DMS53 treated with DMSO at 0.1 percent for 48 hours (cell line): ENCODE data around the gene RNF40.

Experiments used
- DNase-seq: peaks from one replicate; lab custom pipeline; 2025; ENCODE audit not compliant: unreplicated experiment; lab: John Stamatoyannopoulos, UW

The RNF40 gene

DNA sequence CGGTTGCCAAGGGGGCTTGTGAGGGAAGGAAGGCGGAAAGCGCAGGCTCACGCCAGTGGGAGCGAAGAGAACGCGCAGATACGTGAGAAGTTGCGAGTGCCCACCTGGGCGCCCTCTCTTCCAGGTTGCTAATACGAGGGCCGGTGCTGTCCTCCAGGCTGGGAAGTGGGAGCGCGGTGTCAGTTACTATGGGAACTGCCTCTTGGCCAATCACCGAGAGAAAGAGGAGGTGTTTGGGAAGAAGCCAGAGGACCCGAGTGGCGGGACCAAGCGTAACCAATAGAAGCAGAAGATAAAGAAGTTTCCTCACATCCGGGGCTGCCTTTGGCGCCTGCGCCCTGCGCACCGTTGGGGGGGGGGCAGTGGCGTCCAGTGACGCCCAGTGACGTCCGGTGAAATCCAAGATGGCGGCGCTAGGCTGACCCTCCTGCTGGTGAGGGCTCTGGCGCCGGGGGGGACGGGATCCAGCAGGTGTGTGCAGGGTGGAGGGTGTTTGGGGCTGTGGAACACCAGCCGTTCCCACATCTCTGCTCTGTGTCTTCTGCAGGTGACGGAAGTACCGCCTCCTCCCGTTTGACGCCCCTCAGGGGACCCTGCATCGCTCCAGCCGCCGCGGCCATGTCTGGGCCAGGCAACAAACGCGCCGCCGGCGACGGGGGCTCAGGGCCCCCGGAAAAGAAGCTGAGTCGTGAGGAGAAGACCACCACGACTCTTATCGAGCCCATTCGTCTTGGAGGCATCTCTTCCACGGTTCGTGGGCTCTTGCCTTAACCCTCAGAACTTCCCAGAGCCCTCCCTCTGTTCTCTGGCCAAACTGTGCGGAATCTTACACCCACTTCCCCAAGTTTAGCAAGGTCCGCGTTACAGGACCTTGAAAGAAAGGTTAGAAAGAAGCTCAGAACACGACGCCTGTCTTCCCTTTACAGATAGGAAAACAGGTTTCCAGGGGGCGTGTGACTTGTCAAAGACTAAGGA lies at the start of gene RNF40, which contains the start of gene CFAP119:
Gene RNF40, plus strand, starts transcription at position 395 of the 975 bp plus-strand sequence. Its CDS starts 224 bp downstream, at position 619.
Gene CFAP119, minus strand, starts transcription at position 135 of the 975 bp plus-strand sequence. CDS start 314 bp downstream, outside the sequence.
- peak; percentile 88 for DNase-seq

DNA sequence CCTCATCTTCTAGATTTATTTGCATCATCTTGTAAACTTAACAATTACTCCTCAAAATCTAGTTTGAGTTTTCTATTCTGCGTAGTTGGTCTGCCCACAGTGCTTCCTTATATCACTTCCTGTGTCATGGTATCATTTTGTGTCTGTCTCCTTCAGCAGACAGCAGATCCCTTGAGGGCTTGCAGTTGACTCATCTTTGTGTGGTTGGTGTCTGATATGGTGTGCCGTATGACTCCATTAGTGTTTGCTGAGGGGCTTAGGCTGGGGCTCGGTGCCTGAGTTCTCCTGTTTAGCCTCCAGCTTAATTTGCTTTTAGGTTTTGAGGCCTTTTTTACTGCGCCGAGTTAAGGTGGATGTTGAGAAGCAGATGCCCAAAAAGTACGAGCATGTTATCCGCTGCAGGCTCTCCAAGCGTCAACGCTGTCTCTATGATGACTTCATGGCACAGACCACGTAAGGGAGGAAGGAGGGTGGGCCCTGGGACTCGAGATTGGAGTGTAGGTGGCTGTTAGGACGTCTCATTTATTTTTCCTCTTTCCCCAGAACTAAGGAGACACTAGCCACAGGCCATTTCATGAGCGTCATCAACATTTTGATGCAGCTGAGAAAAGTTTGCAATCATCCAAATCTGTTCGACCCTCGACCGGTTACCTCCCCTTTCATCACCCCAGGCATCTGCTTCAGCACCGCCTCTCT lies 46.2 kb upstream of the RNF40 start:
- DNase-seq: no peak

- DNase-seq: no peak
These were observed 42.0 kb upstream of the RNF40 start for GRCh38 chr16:30720086-30720485.

DNA sequence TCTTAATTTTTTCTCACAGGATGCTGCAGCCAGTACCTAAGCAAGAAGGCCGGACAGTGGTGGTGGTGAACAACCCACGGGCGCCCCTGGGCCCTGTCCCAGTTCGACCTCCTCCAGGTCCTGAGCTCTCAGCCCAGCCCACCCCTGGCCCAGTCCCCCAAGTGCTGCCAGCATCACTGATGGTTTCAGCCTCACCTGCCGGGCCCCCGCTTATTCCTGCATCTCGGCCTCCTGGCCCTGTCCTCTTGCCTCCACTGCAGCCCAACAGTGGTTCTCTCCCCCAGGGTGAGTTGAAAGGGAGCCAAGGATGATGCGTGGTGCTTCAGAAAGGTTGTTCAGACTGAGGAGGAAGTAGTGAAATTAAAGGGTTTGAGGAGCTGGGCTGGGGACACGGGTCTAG lies 41.4 kb upstream of the RNF40 start:
- no peak for DNase-seq

- no peak for DNase-seq
These were observed 41.0 kb upstream of the RNF40 start for GRCh38 chr16:30721167-30721566.

DNA sequence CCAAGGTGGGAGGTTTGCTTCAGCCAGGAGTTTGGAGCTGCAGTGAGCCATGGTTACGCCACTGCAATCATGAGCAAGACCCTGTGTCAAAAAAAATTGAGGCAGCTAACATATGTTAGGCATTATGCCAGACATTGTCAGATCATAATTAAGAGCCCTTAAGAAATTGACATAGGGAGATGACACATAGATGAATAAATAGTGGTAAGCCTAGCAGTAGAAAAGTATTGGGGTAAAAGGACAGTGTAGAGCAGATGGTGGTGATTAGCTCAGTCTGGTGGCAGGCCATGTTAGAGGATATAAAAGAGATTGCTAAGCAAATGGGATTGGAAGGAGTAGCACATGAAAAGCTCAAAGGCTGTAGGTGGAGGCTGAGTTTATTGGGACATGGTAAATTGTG lies 40.5 kb upstream of the RNF40 start:
- DNase-seq: peak; percentile 17

DNA sequence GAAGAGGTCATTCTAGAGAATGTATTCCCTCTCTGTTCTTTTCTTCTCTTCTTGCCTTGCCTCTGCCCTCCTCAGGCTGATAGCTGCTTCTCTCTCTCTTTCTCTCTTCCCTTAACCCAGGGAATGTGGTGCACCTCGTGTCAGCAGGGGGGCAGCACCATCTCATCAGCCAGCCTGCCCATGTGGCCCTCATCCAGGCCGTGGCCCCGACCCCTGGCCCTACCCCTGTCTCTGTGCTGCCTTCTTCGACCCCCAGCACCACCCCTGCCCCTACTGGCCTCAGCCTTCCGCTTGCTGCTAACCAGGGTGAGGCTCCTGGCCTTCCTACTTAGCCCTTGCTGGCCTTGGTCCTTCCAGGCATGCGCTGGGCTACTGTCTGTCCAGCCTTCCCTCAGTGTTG lies 39.7 kb upstream of the RNF40 start:
- no peak for DNase-seq

DNA sequence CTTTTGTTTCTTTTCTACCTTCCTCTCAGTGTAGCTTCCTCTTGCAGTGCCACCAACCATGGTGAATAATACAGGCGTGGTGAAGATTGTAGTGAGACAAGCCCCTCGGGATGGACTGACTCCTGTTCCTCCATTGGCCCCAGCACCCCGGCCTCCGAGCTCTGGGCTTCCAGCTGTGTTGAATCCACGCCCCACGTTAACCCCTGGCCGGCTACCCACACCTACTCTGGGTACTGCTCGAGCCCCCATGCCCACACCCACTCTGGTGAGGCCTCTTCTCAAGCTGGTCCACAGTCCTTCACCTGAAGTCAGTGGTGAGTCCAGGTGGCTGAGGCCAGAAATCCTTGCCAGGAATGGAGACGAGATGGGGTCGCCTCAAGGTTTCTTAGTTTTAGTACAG lies 39.2 kb upstream of the RNF40 start:
- DNase-seq: no peak

GRCh38 chr16:30723725-30724355 lies 38.3 kb upstream of the RNF40 start:
- DNase-seq: no peak

DNA sequence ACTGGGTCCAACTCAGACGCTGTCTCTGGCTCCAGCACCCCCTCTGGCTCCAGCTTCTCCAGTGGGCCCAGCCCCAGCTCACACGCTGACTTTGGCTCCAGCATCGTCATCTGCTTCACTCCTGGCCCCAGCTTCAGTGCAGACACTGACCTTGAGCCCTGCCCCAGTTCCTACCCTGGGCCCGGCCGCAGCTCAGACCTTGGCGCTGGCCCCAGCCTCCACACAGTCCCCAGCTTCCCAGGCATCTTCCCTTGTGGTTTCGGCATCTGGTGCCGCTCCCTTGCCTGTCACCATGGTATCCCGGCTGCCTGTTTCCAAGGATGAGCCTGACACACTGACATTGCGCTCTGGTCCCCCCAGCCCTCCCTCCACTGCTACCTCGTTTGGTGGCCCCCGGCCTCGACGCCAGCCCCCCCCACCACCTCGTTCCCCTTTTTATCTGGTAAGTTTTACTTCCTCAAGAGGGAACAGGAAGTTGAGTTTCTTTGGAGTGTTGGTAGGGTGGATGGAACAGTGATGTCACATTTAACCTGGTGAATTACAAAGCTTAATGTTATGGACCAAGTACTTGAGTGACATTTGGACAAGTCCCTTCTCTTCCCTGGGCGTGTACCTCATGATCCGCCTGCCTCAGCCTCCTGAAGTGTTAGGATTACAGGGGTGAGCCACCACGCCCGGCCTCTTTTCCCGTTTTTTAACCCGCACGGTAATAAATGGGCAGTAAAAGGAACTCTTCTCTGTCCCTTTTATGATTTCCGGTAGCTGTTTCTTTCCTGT lies 37.3 kb upstream of the RNF40 start:
- DNase-seq: no peak

DNA sequence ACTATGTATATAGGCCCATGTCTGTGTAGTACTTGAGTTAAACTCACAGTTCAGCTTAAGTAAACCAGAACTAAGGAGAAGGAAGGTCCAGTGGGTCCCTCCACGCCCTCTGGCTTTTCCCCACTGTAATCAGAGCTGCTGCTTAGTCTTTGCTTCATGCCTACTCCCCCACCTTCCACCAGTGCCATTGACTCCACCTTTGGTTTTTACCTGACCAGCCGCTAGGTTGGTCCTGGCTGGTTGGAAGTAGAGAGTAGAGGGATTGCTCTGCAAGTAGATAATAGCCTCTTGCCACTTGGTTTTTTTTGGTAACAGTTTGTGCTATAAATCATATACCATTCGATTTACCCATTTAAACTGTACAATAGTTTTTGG lies 36.7 kb upstream of the RNF40 start:
- DNase-seq: no peak

- DNase-seq: no peak
These were observed 33.8 kb upstream of the RNF40 start for GRCh38 chr16:30728321-30728720.

DNA sequence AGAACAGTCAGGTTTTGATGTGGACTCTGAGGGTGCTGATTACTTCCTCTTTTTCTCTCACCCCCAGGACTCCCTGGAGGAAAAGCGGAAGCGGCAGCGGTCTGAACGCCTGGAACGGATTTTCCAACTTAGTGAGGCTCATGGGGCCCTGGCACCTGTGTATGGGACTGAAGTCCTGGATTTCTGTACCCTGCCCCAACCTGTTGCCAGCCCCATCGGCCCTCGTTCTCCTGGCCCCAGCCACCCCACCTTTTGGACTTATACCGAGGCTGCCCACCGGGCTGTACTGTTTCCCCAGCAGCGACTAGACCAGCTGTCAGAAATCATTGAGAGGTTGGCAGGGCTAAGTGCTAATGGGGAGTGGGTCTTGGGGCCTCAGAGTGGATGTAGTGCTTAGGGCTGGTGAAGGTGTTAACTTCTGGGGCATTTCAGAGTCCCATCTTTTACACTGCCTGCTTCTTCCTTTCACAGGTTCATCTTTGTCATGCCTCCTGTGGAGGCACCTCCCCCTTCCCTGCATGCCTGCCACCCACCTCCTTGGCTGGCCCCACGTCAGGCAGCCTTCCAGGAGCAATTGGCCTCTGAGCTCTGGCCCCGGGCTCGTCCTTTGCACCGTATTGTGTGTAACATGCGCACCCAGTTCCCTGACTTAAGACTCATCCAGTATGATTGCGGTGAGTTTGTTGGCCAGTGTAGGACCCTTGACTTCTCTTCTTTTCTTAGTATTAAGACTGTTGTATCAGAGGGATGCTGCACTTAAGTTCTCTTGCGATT lies 33.0 kb upstream of the RNF40 start:
- DNase-seq: no peak

- no peak for DNase-seq
These were observed 30.7 kb upstream of the RNF40 start for GRCh38 chr16:30731411-30731810.

- DNase-seq: no peak
These were observed 24.9 kb upstream of the RNF40 start for GRCh38 chr16:30736995-30737793.

GRCh38 chr16:30737794-30738648 lies 24.1 kb upstream of the RNF40 start:
- DNase-seq: no peak

DNA sequence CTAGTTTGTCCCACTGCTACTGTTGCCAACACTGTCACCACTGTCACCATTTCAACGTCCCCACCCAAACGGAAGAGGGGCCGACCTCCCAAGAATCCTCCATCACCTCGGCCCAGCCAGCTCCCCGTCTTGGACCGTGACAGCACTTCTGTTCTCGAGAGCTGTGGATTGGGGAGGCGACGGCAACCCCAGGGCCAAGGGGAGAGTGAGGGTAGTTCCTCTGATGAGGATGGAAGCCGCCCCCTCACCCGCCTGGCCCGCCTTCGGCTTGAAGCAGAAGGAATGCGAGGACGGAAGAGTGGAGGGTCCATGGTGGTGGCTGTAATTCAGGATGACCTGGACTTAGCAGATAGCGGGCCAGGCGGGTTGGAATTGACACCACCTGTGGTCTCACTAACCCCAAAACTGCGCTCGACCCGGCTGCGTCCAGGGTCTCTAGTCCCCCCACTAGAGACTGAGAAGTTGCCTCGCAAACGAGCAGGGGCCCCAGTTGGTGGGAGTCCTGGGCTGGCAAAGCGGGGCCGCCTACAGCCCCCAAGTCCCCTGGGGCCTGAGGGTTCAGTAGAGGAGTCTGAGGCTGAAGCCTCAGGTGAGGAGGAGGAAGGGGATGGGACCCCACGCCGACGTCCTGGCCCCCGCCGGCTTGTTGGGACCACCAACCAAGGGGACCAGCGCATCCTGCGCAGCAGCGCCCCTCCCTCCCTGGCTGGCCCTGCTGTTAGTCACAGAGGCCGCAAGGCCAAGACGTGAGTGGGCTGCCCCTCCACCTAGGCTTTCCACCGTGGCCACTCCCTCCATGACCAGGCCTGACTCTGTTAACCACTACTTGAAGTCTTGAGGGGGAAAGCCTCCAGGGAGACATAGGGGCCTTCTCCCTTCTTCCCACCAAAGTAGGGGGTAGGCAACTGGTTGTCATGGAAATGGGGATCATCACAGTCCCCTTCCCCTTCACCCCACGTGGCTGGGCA lies 22.9 kb upstream of the RNF40 start:
- no peak for DNase-seq
